ENCODE data around the gene TYRP1.
"Not testable (repeated sequence)": the region's sequence is repeated elsewhere in the genome, so short reads cannot be mapped to it uniquely, and the experiment has no call there.

TYRP1 gene

GRCh38 chr9:12657998-12658397 lies 35.2 kb upstream of the TYRP1 start:
- DNase-seq (ENCODE audit: extremely low read depth, low read depth): no peak
- TF ChIP-seq CTCF (IDR thresholded peaks at IDR 0.05; ENCODE audit: low read depth, low read length): no peak

GRCh38 chr9:12658531-12659209 lies 34.5 kb upstream of the TYRP1 start:
- TF ChIP-seq CTCF (IDR thresholded peaks at IDR 0.05; ENCODE audit: low read depth, low read length): no peak
- no peak for DNase-seq (ENCODE audit: extremely low read depth, low read depth)

GRCh38 chr9:12659220-12659619 lies 34.0 kb upstream of the TYRP1 start:
- no peak for DNase-seq (ENCODE audit: extremely low read depth, low read depth)
- no peak for TF ChIP-seq CTCF (IDR thresholded peaks at IDR 0.05; ENCODE audit: low read depth, low read length)

GRCh38 chr9:12666813-12667212 lies 26.4 kb upstream of the TYRP1 start:
- DNase-seq (ENCODE audit: extremely low read depth, low read depth): no peak
- TF ChIP-seq CTCF (IDR thresholded peaks at IDR 0.05; ENCODE audit: low read depth, low read length): peak; percentile 2

GRCh38 chr9:12667892-12668291 lies 25.3 kb upstream of the TYRP1 start:
- DNase-seq (ENCODE audit: extremely low read depth, low read depth): no peak
- no peak for TF ChIP-seq CTCF (IDR thresholded peaks at IDR 0.05; ENCODE audit: low read depth, low read length)

- no peak for DNase-seq (ENCODE audit: extremely low read depth, low read depth)
- TF ChIP-seq CTCF (IDR thresholded peaks at IDR 0.05; ENCODE audit: low read depth, low read length): no peak
These were observed 23.2 kb upstream of the TYRP1 start for GRCh38 chr9:12670006-12670405.

GRCh38 chr9:12674961-12675360 lies 18.2 kb upstream of the TYRP1 start:
- TF ChIP-seq CTCF (IDR thresholded peaks at IDR 0.05; ENCODE audit: low read depth, low read length): no peak
- DNase-seq (ENCODE audit: extremely low read depth, low read depth): no peak

GRCh38 chr9:12677462-12678126 lies 15.6 kb upstream of the TYRP1 start:
- not testable (repeated sequence) for DNase-seq (ENCODE audit: extremely low read depth, low read depth)

Measured in AG09319 (cell line).